Measurements from ENCODE around the gene ANK3.

Gene ANK3

DNA sequence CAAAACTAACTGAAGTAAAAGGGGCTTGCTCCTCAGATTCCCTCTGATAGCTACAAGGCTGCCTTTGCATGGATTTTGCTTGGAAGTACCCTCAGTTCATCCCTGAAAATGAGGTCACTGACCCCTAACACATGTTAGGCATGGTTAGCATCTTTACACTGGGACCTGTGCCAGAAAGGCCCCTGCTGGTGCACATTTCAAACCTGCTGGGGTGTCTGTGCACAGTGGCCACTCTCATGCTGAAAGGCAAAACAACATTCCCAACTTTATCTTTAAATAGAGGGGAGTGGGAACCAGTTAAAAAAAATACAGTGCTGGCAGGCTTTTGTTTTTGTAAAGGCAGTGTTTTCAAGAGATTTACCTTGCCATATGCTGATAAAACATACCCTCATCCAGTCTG lies 99.1 kb downstream of the ANK3 start:
- Histone ChIP-seq H3K27ac (ENCODE audit: low read length) (no peak overlapping the region), H3K9ac (ENCODE audit: low read length) (no peak overlapping the region), H3K4me2 (ENCODE audit: low read depth, low read length) (no peak overlapping the region), H3K4me3 (ENCODE audit: low read length) (no peak overlapping the region), H3K79me2 (ENCODE audit: low read length) (no peaks in the 10 kb centered on the region), H3F3A (ENCODE audit: insufficient read depth, low read length) (no peaks in the 10 kb centered on the region), H4K20me1 (ENCODE audit: insufficient read depth, low read length) (no peaks in the 10 kb centered on the region), H3K9me2 (replicated peaks; ENCODE audit: insufficient read depth, low read length) (no peaks in the 10 kb centered on the region), H3K27me3 (replicated peaks; ENCODE audit: insufficient read depth, low read length) (no peaks in the 10 kb centered on the region), H3K36me3 (replicated peaks; ENCODE audit: insufficient read depth, low read length) (no peaks in the 10 kb centered on the region), H3K4me1 (ENCODE audit: low read length) (no peaks in the 10 kb centered on the region), H2AFZ (ENCODE audit: low read length) (no peak overlapping the region), H3K9me3 (replicated peaks; ENCODE audit: insufficient read depth, low read length) (no peaks in the 10 kb centered on the region)
- DNase-seq, result no peak
- no peak for TF ChIP-seq EZH2 (optimal IDR thresholded peaks at IDR 0.05; ENCODE audit: low read depth, low read length)
- no peak for TF ChIP-seq EZH2phosphoT487 (IDR thresholded peaks at IDR 0.05; ENCODE audit: low read length)

DNA sequence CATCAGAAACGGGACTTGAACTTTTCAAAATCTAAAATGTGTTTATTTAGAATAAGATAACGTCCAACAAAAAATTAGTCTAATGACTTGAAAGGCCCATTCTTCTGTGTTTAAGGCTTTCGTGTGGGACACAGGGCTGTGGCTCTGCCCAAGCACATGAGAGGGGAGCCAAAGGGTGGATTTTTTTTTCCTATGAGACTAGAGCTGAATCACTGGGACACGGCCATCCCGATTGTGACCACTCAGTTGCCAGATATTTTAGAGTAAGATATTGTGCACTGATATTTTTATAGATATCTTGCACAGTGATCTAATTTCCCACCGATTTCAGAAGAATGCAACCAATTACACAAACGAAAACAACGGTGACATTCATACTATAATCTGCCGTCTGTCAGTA lies 99.9 kb downstream of the ANK3 start:
- Histone ChIP-seq H4K20me1 (ENCODE audit: insufficient read depth, low read length) (no peaks in the 10 kb centered on the region), H3K4me1 (ENCODE audit: low read length) (no peaks in the 10 kb centered on the region), H3K9me2 (replicated peaks; ENCODE audit: insufficient read depth, low read length) (no peaks in the 10 kb centered on the region), H3K27me3 (replicated peaks; ENCODE audit: insufficient read depth, low read length) (no peaks in the 10 kb centered on the region), H3K9ac (ENCODE audit: low read length) (no peak overlapping the region), H2AFZ (ENCODE audit: low read length) (no peak overlapping the region), H3K79me2 (ENCODE audit: low read length) (no peaks in the 10 kb centered on the region), H3K4me2 (ENCODE audit: low read depth, low read length) (no peak overlapping the region), H3K4me3 (ENCODE audit: low read length) (no peak overlapping the region), H3K27ac (ENCODE audit: low read length) (no peak overlapping the region), H3K36me3 (replicated peaks; ENCODE audit: insufficient read depth, low read length) (no peaks in the 10 kb centered on the region), H3K9me3 (replicated peaks; ENCODE audit: insufficient read depth, low read length) (no peaks in the 10 kb centered on the region), H3F3A (ENCODE audit: insufficient read depth, low read length) (no peaks in the 10 kb centered on the region)
- TF ChIP-seq EZH2 (optimal IDR thresholded peaks at IDR 0.05; ENCODE audit: low read depth, low read length) (no peak), EZH2phosphoT487 (IDR thresholded peaks at IDR 0.05; ENCODE audit: low read length) (no peak)
- TF ChIP-seq, protein P1, sequence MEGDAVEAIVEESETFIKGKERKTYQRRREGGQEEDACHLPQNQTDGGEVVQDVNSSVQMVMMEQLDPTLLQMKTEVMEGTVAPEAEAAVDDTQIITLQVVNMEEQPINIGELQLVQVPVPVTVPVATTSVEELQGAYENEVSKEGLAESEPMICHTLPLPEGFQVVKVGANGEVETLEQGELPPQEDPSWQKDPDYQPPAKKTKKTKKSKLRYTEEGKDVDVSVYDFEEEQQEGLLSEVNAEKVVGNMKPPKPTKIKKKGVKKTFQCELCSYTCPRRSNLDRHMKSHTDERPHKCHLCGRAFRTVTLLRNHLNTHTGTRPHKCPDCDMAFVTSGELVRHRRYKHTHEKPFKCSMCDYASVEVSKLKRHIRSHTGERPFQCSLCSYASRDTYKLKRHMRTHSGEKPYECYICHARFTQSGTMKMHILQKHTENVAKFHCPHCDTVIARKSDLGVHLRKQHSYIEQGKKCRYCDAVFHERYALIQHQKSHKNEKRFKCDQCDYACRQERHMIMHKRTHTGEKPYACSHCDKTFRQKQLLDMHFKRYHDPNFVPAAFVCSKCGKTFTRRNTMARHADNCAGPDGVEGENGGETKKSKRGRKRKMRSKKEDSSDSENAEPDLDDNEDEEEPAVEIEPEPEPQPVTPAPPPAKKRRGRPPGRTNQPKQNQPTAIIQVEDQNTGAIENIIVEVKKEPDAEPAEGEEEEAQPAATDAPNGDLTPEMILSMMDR (IDR thresholded peaks at IDR 0.05; ENCODE audit: low read length), result no peak
- no peak for DNase-seq

DNA sequence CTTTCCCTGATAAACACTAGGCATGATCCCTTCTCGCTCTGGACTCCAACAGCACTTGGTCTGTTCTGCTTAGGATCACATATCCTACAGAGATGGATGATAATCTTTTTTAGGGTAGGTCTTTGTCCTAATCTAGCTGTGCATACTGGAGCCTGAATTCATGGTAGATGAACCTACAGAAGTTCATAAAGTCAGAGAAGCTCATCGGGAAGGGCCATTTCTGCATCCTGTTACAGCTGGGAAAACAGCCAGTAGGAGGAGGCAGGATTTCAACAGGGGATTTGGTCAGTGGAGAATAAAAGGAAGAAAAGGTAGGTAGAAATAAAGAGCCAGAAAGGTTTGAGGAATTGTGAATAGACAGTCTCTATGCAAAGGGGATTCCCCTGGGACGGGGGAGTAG lies 101.4 kb downstream of the ANK3 start:
- Histone ChIP-seq H3K9me3 (replicated peaks; ENCODE audit: insufficient read depth, low read length) (no peaks in the 10 kb centered on the region), H2AFZ (ENCODE audit: low read length) (no peak overlapping the region), H3K27ac (ENCODE audit: low read length) (no peak overlapping the region), H3K4me1 (ENCODE audit: low read length) (no peaks in the 10 kb centered on the region), H3K9ac (ENCODE audit: low read length) (no peak overlapping the region), H3K27me3 (replicated peaks; ENCODE audit: insufficient read depth, low read length) (no peaks in the 10 kb centered on the region), H3K4me2 (ENCODE audit: low read depth, low read length) (no peak overlapping the region), H3K4me3 (ENCODE audit: low read length) (no peak overlapping the region), H4K20me1 (ENCODE audit: insufficient read depth, low read length) (no peaks in the 10 kb centered on the region), H3F3A (ENCODE audit: insufficient read depth, low read length) (no peaks in the 10 kb centered on the region), H3K36me3 (replicated peaks; ENCODE audit: insufficient read depth, low read length) (no peaks in the 10 kb centered on the region), H3K79me2 (ENCODE audit: low read length) (no peaks in the 10 kb centered on the region), H3K9me2 (replicated peaks; ENCODE audit: insufficient read depth, low read length) (no peaks in the 10 kb centered on the region)
- TF ChIP-seq EZH2phosphoT487 (IDR thresholded peaks at IDR 0.05; ENCODE audit: low read length) (no peak), EZH2 (optimal IDR thresholded peaks at IDR 0.05; ENCODE audit: low read depth, low read length) (no peak)
- TF ChIP-seq, protein P1 (IDR thresholded peaks at IDR 0.05; ENCODE audit: low read length), result no peak
- no peak for DNase-seq

DNA sequence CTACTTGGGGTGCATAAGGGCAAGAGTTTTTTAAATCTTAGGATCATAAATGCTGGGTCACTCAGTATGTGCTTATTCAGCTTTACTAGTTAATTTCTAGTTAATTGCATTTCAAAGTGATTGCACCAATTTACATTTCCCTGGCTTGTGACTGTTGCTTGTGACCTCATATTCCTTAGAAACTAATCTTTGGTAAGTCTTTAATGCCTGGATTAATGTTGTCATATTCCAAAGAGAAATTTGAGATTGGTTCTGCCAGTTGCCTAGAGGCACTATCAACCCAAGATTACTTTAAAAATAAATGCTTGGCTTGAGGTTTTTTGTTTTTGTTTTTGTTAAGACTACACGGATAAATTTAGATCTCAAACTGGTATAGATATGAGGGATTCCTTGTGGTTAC lies 103.1 kb downstream of the ANK3 start:
- TF ChIP-seq EZH2 (optimal IDR thresholded peaks at IDR 0.05; ENCODE audit: low read depth, low read length) (no peak), EZH2phosphoT487 (IDR thresholded peaks at IDR 0.05; ENCODE audit: low read length) (no peak)
- TF ChIP-seq, protein P1 (IDR thresholded peaks at IDR 0.05; ENCODE audit: low read length), result no peak
- H3K9ac ChIP-seq (ENCODE audit: low read length), result no peak overlapping the region
- no peaks in the 10 kb centered on the region for H3K4me1 ChIP-seq (ENCODE audit: low read length)
- no peaks in the 10 kb centered on the region for H3K79me2 ChIP-seq (ENCODE audit: low read length)
- H2AFZ ChIP-seq (ENCODE audit: low read length), result no peak overlapping the region
- DNase-seq, result no peak
- H3K4me2 ChIP-seq (ENCODE audit: low read depth, low read length), result no peak overlapping the region
- H3K27ac ChIP-seq (ENCODE audit: low read length), result no peak overlapping the region
- H4K20me1 ChIP-seq (ENCODE audit: insufficient read depth, low read length), result no peaks in the 10 kb centered on the region
- H3K36me3 ChIP-seq (replicated peaks; ENCODE audit: insufficient read depth, low read length), result no peaks in the 10 kb centered on the region
- H3K4me3 ChIP-seq (ENCODE audit: low read length), result no peak overlapping the region
- no peaks in the 10 kb centered on the region for H3K27me3 ChIP-seq (replicated peaks; ENCODE audit: insufficient read depth, low read length)
- no peaks in the 10 kb centered on the region for H3F3A ChIP-seq (ENCODE audit: insufficient read depth, low read length)
- no peaks in the 10 kb centered on the region for H3K9me3 ChIP-seq (replicated peaks; ENCODE audit: insufficient read depth, low read length)
- H3K9me2 ChIP-seq (replicated peaks; ENCODE audit: insufficient read depth, low read length), result no peaks in the 10 kb centered on the region

Measured in MM.1S (cell line).